ENCODE results near the gene MDK.
"Not testable (repeated sequence)": the region's sequence is repeated elsewhere in the genome, so short reads cannot be mapped to it uniquely, and the experiment has no call there.

The MDK gene

GRCh38 chr11:46369458-46370152, 11.9 kb upstream of the MDK start:
- DNase-seq: peak; percentile 64

GRCh38 chr11:46370253-46370652, 11.2 kb upstream of the MDK start:
- no peak for DNase-seq

DNA sequence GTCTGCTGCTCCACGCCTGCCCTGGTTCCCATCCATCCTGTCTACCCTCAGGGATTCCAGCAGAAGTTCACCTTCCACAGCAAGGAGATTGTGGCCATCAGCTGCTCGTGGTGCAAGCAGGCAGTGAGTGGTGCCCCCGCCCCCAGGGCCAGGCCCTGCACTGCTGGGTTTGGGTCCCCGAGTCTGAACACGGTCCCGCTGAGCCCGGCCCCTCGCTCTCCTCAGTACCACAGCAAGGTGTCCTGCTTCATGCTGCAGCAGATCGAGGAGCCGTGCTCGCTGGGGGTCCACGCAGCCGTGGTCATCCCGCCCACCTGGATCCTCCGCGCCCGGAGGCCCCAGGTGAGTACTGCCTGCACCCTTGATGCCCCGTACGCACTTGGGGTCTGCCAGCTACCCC, 10.2 kb upstream of the MDK start:
- not testable (repeated sequence) for DNase-seq

GRCh38 chr11:46372086-46372485, 9.4 kb upstream of the MDK start:
- no peak for DNase-seq

DNA sequence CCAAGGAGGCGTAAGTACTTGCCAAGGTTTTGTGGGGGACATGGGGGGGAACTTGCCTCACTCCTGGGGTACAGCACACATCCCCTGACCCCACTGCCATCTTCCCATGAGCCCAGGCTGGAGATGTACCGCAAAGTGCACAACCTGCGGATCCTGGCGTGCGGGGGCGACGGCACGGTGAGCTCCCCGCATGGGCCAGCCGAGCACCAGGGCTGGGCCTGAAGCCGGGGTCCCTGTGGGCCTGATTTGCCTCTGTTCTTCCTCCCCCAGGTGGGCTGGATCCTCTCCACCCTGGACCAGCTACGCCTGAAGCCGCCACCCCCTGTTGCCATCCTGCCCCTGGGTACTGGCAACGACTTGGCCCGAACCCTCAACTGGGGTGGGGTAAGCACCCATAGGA, 9.0 kb upstream of the MDK start:
- not testable (repeated sequence) for DNase-seq

DNA sequence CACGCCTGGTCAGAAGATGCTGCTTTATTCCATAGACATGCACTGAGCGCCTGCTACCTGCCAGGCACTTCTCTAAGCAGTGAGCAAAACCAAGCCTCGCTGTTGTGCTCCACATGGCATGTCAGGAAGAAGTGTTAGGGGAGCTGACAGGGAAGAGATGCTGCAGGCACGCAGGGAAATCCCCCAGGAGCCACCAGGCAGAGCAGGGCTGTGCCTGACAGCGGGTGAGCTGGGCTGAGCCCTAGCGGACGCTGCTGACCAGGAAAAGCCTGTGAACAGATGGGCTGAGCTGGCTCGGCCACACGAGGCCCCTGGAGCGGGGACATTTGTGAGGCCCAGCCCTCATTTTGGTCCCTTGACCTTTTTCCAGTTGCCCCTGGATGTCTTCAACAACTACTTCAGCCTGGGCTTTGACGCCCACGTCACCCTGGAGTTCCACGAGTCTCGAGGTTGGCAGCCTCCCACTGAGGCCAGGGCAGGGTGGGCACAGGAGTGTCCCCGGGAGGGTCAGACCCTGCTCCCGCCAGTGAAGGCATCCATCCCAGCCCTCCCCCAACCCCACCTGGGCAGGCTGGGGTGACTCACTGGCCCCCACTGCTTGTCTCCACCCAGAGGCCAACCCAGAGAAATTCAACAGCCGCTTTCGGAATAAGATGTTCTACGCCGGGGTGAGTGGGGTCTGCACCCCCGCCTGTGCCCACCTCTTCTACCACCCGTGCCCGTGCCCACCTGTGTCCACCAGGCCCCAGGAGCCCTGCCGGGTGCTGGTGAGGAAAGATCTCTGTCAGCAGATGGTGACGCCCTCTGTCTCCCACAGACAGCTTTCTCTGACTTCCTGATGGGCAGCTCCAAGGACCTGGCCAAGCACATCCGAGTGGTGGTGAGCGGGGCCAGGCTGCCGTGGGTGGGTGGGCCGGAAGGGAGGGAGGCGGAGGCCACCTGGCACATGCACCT, 7.4 kb upstream of the MDK start:
- DNase-seq: no peak

- no peak for DNase-seq
Observed at GRCh38 chr11:46374815-46375214, 6.7 kb upstream of the MDK start.

DNA sequence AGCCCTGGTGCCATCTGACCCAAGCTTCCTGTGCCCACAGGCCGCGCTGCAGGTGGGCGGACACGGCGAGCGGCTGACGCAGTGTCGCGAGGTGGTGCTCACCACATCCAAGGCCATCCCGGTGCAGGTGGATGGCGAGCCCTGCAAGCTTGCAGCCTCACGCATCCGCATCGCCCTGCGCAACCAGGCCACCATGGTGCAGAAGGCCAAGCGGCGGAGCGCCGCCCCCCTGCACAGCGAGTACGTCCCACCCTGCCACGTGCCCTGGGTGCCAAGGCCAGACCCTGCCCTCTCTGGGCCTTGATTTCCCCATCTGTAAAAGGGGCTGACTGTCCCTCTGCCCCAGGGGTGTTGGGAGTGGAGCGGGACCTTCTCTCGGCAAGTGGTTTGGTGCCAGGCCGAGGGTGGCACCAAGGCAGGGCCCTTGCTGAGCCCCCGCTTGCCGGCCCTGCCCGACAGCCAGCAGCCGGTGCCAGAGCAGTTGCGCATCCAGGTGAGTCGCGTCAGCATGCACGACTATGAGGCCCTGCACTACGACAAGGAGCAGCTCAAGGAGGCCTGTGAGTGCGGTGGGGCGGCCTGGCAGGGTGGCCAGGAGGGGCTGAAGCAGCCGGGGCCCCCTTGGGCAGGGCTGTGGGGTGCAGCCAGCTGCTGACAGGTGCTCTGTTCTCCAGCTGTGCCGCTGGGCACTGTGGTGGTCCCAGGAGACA, 5.9 kb upstream of the MDK start:
- DNase-seq: no peak

DNA sequence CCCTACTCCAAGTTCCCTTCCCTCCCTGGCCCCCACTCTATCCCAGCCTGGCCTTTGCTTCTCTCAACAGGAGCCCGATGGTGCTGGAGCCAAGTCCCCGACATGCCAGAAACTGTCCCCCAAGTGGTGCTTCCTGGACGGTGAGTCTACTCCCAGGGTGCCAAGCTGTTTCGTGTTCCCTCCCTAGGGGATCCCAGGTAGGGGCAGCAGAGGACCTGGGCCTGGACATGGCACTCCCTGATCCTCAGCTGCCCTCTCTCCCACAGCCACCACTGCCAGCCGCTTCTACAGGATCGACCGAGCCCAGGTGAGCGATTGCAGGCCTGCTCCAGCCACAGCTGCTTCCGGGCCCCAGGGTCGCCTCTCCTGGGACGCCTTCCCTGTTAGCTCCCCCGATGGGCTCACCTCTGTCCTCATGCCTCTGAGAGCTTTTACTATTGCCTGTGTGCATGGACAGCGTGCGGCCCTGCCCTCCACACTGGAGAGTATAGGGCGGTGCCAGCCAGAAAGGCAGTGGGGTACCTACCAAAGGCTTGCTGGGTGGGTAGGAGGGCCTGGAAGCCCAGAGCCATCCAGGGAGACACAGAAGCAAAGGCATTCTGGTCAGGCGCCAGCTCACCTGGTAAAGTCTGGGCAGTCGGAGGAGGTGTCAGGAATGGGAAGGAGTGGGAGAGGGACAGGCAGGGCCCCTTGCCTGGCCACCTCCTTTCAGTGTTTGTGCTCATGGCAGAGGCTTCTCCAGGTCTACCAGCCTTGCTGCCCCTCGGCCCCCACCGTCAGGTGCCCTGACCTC, 5.0 kb upstream of the MDK start:
- no peak for DNase-seq

GRCh38 chr11:46377290-46377689, 4.2 kb upstream of the MDK start:
- DNase-seq: no peak

- DNase-seq: no peak
Observed at GRCh38 chr11:46377831-46378230, 3.6 kb upstream of the MDK start.

GRCh38 chr11:46378296-46378695, 3.2 kb upstream of the MDK start:
- DNase-seq: no peak

GRCh38 chr11:46378811-46379481, 2.5 kb upstream of the MDK start:
- no peak for DNase-seq

- not testable (repeated sequence) for DNase-seq
Observed at GRCh38 chr11:46379482-46380293, 1.8 kb upstream of the MDK start.

- peak; percentile 63 for DNase-seq
Observed at GRCh38 chr11:46380340-46381047, 975 bp upstream of the MDK start.

GRCh38 chr11:46381819-46382645, 563 bp downstream of the MDK start:
- no peak for DNase-seq

GRCh38 chr11:46382646-46383403, 1.4 kb downstream of the MDK start:
- DNase-seq: no peak

DNA sequence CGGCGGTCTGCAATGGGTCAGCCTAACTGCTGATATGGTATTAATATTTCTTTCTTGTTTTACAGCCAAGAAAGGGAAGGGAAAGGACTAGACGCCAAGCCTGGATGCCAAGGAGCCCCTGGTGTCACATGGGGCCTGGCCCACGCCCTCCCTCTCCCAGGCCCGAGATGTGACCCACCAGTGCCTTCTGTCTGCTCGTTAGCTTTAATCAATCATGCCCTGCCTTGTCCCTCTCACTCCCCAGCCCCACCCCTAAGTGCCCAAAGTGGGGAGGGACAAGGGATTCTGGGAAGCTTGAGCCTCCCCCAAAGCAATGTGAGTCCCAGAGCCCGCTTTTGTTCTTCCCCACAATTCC, 1.9 kb downstream of the MDK start:
- DNase-seq: no peak
